CD4-positive, CD25-positive, alpha-beta regulatory T cell (primary cell): ENCODE data around the gene MCAT. TPM values are rescaled to one million over a fixed set of nuclear protein-coding genes. Genes with fewer than 3 reads are reported as not detected.

Experiments used
- ATAC-seq, 2 donors: fragments of 150-1000 bp; cut with Tn5 transposase; one replicate each; pipeline ENCODE4 v1.10.0; 2021; ENCODE audit warnings: low read depth in 2 of 2, moderate number of reproducible peaks in 2 of 2, moderate library complexity in 1 of 2
- DNase-seq, 3 donors: peaks; one replicate each; pipeline versions ENCODE4 v3.0.0 to v3.0.0-alpha.2; 2012 to 2022; ENCODE audit warnings: mixed read lengths in 1 of 3
- H3K27ac ChIP-seq: one replicate; pipeline ENCODE4 v1.7.0; 2013; ENCODE audit warnings: mild to moderate bottlenecking, low read length; ENCODE audit not compliant: insufficient read depth, poor library complexity, severe bottlenecking
- H3K27me3 ChIP-seq: one replicate; pipeline ENCODE4 v1.7.0; 2013; ENCODE audit warnings: low read length; ENCODE audit not compliant: control insufficient read depth, insufficient read depth
- H3K36me3 ChIP-seq: one replicate; pipeline ENCODE4 v1.7.0; 2013; ENCODE audit warnings: mild to moderate bottlenecking, low read length, moderate library complexity; ENCODE audit not compliant: control insufficient read depth, insufficient read depth
- H3K4me1 ChIP-seq: 2 replicates; pipeline ENCODE4 v1.7.0; 2013; ENCODE audit warnings: mild to moderate bottlenecking, low read length; ENCODE audit not compliant: insufficient read depth, control insufficient read depth, poor library complexity, severe bottlenecking
- H3K4me3 ChIP-seq: one replicate; pipeline ENCODE4 v1.7.0; 2013; ENCODE audit warnings: low read depth, mild to moderate bottlenecking, low read length, moderate library complexity
- H3K9me3 ChIP-seq, 2 experiments: 1 replicate in 1 of 2; 2 replicates in 1 of 2; pipeline ENCODE4 v1.7.0; 2013; ENCODE audit warnings: low read length in 2 of 2, mild to moderate bottlenecking in 1 of 2, moderate library complexity in 1 of 2; ENCODE audit not compliant: control insufficient read depth in 2 of 2
- H3K27ac Mint-ChIP-seq, 3 donors: one replicate each; pipeline ENCODE4 v1.8.0; 2020 to 2022; ENCODE audit warnings: mild to moderate bottlenecking in 3 of 3, mixed read lengths in 3 of 3, moderate library complexity in 2 of 3
- H3K27me3 Mint-ChIP-seq: one replicate; pipeline ENCODE4 v1.8.0; 2022; ENCODE audit warnings: mild to moderate bottlenecking, mixed read lengths
- H3K36me3 Mint-ChIP-seq: one replicate; pipeline ENCODE4 v1.8.0; 2020; ENCODE audit warnings: mixed read lengths
- H3K4me1 Mint-ChIP-seq, 4 donors: one replicate each; pipeline ENCODE4 v1.8.0; 2020 to 2022; ENCODE audit warnings: mixed read lengths in 4 of 4, mild to moderate bottlenecking in 1 of 4
- H3K4me3 Mint-ChIP-seq, 4 donors: one replicate each; pipeline ENCODE4 v1.8.0; 2020 to 2022; ENCODE audit warnings: mild to moderate bottlenecking in 4 of 4, mixed read lengths in 4 of 4, moderate library complexity in 3 of 4
- H3K9me3 Mint-ChIP-seq, 7 donors: one replicate each; pipeline ENCODE4 v1.8.0; 2020 to 2022; ENCODE audit warnings: mixed read lengths in 7 of 7, mild to moderate bottlenecking in 3 of 7, moderate library complexity in 2 of 7
- polyA plus RNA-seq, 4 donors: library from polyadenylated mRNA; unstranded; fragments of 300-500 nt; fragmentation: Illumina TruSeq; gene quantifications; one replicate each; pipeline ENCODE4 v1.2.3, GENCODE V29; 2021
- total RNA-seq: library from RNA; stranded (reverse); gene quantifications from one replicate; pipeline ENCODE4 v1.2.3, GENCODE V29; 2022

Gene MCAT, protein sequence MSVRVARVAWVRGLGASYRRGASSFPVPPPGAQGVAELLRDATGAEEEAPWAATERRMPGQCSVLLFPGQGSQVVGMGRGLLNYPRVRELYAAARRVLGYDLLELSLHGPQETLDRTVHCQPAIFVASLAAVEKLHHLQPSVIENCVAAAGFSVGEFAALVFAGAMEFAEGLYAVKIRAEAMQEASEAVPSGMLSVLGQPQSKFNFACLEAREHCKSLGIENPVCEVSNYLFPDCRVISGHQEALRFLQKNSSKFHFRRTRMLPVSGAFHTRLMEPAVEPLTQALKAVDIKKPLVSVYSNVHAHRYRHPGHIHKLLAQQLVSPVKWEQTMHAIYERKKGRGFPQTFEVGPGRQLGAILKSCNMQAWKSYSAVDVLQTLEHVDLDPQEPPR
- total RNA-seq (6.5 TPM), polyA plus RNA-seq (1 to 10 TPM; 5.4 to 9.8 (median 8.4) TPM)

- Histone ChIP-seq H3K9me3 (no peaks in the 10 kb centered on the region), H3K27ac (peak within 1 kb of the TSS; percentile 83), H3K27me3 (no peaks in the 10 kb centered on the region), H3K4me1 (peaks cover 13% of the 10 kb centered on the region), H3K36me3 (peaks cover 14% of the 10 kb centered on the region), H3K4me3 (peak within 1 kb of the TSS; percentile 81)
- peaks cover 4% of the 10 kb centered on the region for H3K27me3 Mint-ChIP-seq
- peak; percentile 74 to 86 (median 78) for DNase-seq
- ATAC-seq, result peak; percentile 80 to 88
- H3K36me3 Mint-ChIP-seq, result peaks cover 16% of the 10 kb centered on the region
- H3K9me3 Mint-ChIP-seq, result peaks cover 0 to 2% (median 0%) of the 10 kb centered on the region in 7 donors
- H3K27ac Mint-ChIP-seq, result peak within 1 kb of the TSS; percentile 87 to 91 (median 88)
- H3K4me1 Mint-ChIP-seq, result peaks cover 0 to 32% (median 15%) of the 10 kb centered on the region in 4 donors
- peak within 1 kb of the TSS; percentile 84 to 91 (median 87) for H3K4me3 Mint-ChIP-seq
These were observed at the start of gene MCAT for GRCh38 chr22:43142880-43143562. TSS of gene MCAT (minus strand) at chr22:43143398. CDS start at chr22:43143348, 50 bp downstream.

- Mint-ChIP-seq H3K36me3 (no peaks in the 10 kb centered on the region), H3K9me3 (peaks cover 0 to 3% (median 0%) of the 10 kb centered on the region in 7 donors), H3K4me1 (peaks cover 3 to 9% (median 7%) of the 10 kb centered on the region in 4 donors), H3K4me3 (peak overlapping the region in 2 of 4 donors; percentile 37 to 65), H3K27ac (no peak overlapping the region), H3K27me3 (peaks cover 50% of the 10 kb centered on the region)
- peaks cover 3% of the 10 kb centered on the region for H3K4me1 ChIP-seq
- no peak overlapping the region for H3K27ac ChIP-seq
- ATAC-seq (no peak), DNase-seq (no peak)
- no peak overlapping the region for H3K4me3 ChIP-seq
- no peaks in the 10 kb centered on the region for H3K9me3 ChIP-seq
- H3K27me3 ChIP-seq, result peaks cover 5% of the 10 kb centered on the region
- H3K36me3 ChIP-seq, result no peaks in the 10 kb centered on the region
These were observed 48.6 kb upstream of the MCAT start for GRCh38 chr22:43191831-43192230.

DNA sequence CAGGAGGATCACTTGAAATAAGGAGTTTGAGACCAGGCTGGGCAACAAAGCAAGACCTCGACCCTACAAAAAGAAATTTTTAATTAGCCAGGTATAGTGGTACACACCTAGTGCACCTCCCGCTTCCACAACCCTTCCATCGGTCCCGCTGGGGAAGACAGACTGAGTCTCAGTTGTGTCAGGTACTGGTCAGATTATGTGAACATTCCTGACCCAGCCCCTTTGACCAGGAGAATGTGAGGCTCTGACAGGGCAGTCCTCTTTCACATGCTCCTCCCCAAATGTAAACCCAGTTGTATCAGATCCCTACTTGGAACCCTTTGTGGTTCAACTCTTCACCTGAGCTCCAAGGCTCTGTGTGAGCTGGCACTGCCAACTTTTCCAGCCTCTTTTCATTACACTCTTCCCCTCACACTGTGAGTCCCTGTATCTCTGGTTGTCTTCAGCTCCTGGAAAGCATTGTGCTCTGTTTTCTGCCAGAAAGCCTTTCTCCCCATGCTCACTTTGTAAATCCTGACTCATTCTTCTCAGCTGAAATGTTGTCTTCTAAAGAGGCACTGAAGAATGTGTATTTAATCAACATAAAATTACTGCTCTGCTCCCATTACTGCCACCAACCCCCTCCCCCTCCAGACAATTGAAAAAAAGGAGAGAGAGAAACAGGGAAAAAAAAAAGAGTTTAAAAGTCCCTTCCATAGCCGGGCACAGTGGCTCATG is 45.8 kb upstream of the MCAT start:
- Histone ChIP-seq H3K4me3 (no peak overlapping the region), H3K9me3 (no peaks in the 10 kb centered on the region), H3K4me1 (peaks cover 17% of the 10 kb centered on the region), H3K27ac (no peak overlapping the region), H3K36me3 (no peaks in the 10 kb centered on the region), H3K27me3 (peaks cover 5% of the 10 kb centered on the region)
- no peak for ATAC-seq
- Mint-ChIP-seq H3K36me3 (no peaks in the 10 kb centered on the region), H3K4me3 (peak overlapping the region; percentile 31 to 79 (median 64)), H3K4me1 (peaks cover 3 to 22% (median 16%) of the 10 kb centered on the region in 4 donors), H3K27me3 (peaks cover 30% of the 10 kb centered on the region), H3K27ac (peak overlapping the region; percentile 54 to 91 (median 60)), H3K9me3 (peaks cover 0 to 4% (median 0%) of the 10 kb centered on the region in 7 donors)
- no peak for DNase-seq

GRCh38 chr22:43187171-43188099 is 44.2 kb upstream of the MCAT start:
- Histone ChIP-seq H3K27me3 (peaks cover 5% of the 10 kb centered on the region), H3K4me3 (peak overlapping the region; percentile 79), H3K27ac (peak overlapping the region; percentile 99), H3K36me3 (no peaks in the 10 kb centered on the region), H3K4me1 (peaks cover 17% of the 10 kb centered on the region), H3K9me3 (no peaks in the 10 kb centered on the region)
- DNase-seq (peak; percentile 92 to 97 (median 96)), ATAC-seq (peak; percentile 91 to 92)
- H3K4me3 Mint-ChIP-seq, result peak overlapping the region; percentile 83 to 92 (median 89)
- H3K36me3 Mint-ChIP-seq, result no peaks in the 10 kb centered on the region
- peaks cover 3 to 29% (median 16%) of the 10 kb centered on the region in 4 donors for H3K4me1 Mint-ChIP-seq
- peaks cover 0 to 3% (median 0%) of the 10 kb centered on the region in 7 donors for H3K9me3 Mint-ChIP-seq
- H3K27me3 Mint-ChIP-seq, result peaks cover 18% of the 10 kb centered on the region
- peak overlapping the region; percentile 96 to 99 (median 97) for H3K27ac Mint-ChIP-seq

DNA sequence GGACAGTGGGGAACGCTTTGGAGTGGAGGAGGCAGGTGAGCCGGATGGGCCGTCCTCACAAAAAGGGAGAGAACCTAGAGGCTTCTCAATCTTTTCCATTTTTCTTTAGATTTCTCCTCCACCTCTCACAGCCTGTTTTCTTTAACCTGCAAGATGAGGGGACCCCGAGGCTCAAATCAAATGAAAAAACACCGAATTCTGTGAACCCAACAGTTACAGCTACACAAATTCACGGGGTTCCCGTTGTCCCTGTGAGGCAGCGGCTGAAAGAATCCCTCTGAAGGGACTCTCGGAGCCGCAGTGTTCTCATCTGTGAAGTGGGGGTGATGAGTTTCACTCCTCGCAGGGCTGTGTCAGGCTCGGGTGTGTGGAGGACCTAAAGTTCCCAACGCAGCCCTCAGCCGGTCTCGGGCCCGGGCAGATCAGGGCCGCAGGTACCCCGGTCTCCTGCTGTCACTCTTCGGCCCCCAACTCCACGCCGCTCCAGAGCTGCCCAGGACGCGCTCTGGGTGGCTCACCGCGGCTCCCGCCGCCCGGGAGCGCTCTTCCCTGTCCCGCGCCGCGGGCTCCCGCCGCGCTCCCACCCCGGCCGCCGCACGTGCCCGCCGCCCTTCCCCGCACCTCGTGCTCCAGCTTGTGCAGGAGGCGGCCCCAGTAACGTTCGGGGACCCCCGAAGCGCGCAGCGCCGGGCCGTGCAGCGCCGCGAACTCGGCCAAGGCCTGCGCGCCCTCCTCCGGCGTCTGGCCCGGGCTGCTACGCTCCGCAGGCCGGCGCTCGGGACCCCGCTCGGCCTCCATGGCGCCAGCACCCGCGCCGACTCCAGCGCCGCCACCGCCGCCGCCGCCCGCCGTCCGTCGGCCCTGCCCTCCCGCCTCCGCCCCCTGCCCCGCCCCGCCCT is 43.3 kb upstream of the MCAT start, which contains the start of gene TTLL12:
Gene TTLL12 (minus strand): TSS at position 863 of the 899 bp plus-strand sequence. CDS start 65 bp downstream, at position 798.
- Histone ChIP-seq H3K36me3 (no peaks in the 10 kb centered on the region), H3K27ac (peak within 1 kb of the TSS; percentile 99), H3K4me3 (peak within 1 kb of the TSS; percentile 79), H3K27me3 (peaks cover 5% of the 10 kb centered on the region), H3K9me3 (no peaks in the 10 kb centered on the region), H3K4me1 (peaks cover 17% of the 10 kb centered on the region)
- Mint-ChIP-seq H3K36me3 (peaks cover 3% of the 10 kb centered on the region), H3K27me3 (peaks cover 12% of the 10 kb centered on the region), H3K9me3 (peaks cover 0 to 2% (median 0%) of the 10 kb centered on the region in 7 donors), H3K27ac (peak within 1 kb of the TSS; percentile 96 to 99 (median 97)), H3K4me3 (peak within 1 kb of the TSS; percentile 83 to 92 (median 89)), H3K4me1 (peaks cover 3 to 32% (median 17%) of the 10 kb centered on the region in 4 donors)
- peak; percentile 21 to 35 for ATAC-seq
- peak; percentile 61 to 67 (median 62) for DNase-seq

GRCh38 chr22:43185860-43186261 is 42.7 kb upstream of the MCAT start:
- Mint-ChIP-seq H3K9me3 (peaks cover 0 to 1% (median 0%) of the 10 kb centered on the region in 7 donors), H3K27ac (peak overlapping the region in 1 of 3 donors; percentile 17), H3K36me3 (peaks cover 3% of the 10 kb centered on the region), H3K4me3 (peak overlapping the region; percentile 80 to 88 (median 83)), H3K4me1 (peaks cover 3 to 32% (median 17%) of the 10 kb centered on the region in 4 donors), H3K27me3 (peaks cover 6% of the 10 kb centered on the region)
- no peak for DNase-seq
- Histone ChIP-seq H3K27me3 (no peaks in the 10 kb centered on the region), H3K27ac (peak overlapping the region; percentile 63), H3K9me3 (no peaks in the 10 kb centered on the region), H3K4me1 (peaks cover 17% of the 10 kb centered on the region), H3K4me3 (no peak overlapping the region), H3K36me3 (no peaks in the 10 kb centered on the region)
- ATAC-seq, result no peak
